OCI-LY7 (cell line): ENCODE results near the gene ULK4. TPM values are rescaled to one million over a fixed set of nuclear protein-coding genes. Genes with fewer than 3 reads are reported as not detected.
A peak's percentile ranks its signal among the peaks of the same experiment; 100 is the strongest.

Experiments
- BruUV-seq: library from RNA; stranded (reverse); fragments of 400-500 nt; replicated peaks from 2 replicates; lab custom pipeline; 2021; lab: Mats Ljungman, UMichigan
- CTCF ChIA-PET: fragments of 300-600 bp; sonication (Branson Sonifier 250); formaldehyde crosslinking; loops from one replicate; lab custom pipeline; 2022; ENCODE audit warnings: antibody characterized with exemption; ENCODE audit not compliant: unreplicated experiment; lab: Charles Lee
- POLR2A ChIA-PET: fragments of 300-600 bp; sonication (Branson Sonifier 250); formaldehyde crosslinking; loops from one replicate; lab custom pipeline; 2022; ENCODE audit warnings: antibody characterized with exemption; lab: Charles Lee
- DNase-seq: peaks from one replicate; pipeline ENCODE4 v3.0.0-alpha.2; 2015; ENCODE audit warnings: low spot score
- H2AFZ ChIP-seq: fragments of 200-600 bp; sonication (generic), shearing (Covaris generic); 2 replicates; pipeline ENCODE4 v1.6.1; 2014; ENCODE audit warnings: mild to moderate bottlenecking, antibody characterized with exemption, low read length, moderate library complexity
- H3K27ac ChIP-seq: fragments of 200-600 bp; sonication (generic); 2 replicates; pipeline ENCODE4 v1.5.1; 2014; ENCODE audit warnings: mixed run types, low read depth, mild to moderate bottlenecking, moderate library complexity, low read length, inconsistent platforms; ENCODE audit not compliant: poor library complexity, severe bottlenecking
- H3K36me3 ChIP-seq: fragments of 200-600 bp; sonication (generic); 2 replicates; pipeline ENCODE4 v1.6.1; 2014; ENCODE audit warnings: mild to moderate bottlenecking, antibody characterized with exemption, low read length, moderate library complexity, mixed read lengths; ENCODE audit not compliant: insufficient read depth
- H3K4me1 ChIP-seq: fragments of 200-600 bp; sonication (generic); 2 replicates; pipeline ENCODE4 v1.5.1; 2014; ENCODE audit warnings: mild to moderate bottlenecking, low read length; ENCODE audit not compliant: insufficient read depth, poor library complexity, severe bottlenecking
- H3K4me2 ChIP-seq: fragments of 200-600 bp; sonication (generic); 2 replicates; pipeline ENCODE4 v1.6.1; 2014; ENCODE audit warnings: mild to moderate bottlenecking, low read length
- H3K4me3 ChIP-seq: fragments of 200-600 bp; sonication (generic); 2 replicates; pipeline ENCODE4 v1.5.1; 2014; ENCODE audit warnings: mild to moderate bottlenecking, low read depth, low read length; ENCODE audit not compliant: poor library complexity, severe bottlenecking
- H3K79me2 ChIP-seq: fragments of 200-600 bp; sonication (generic); 2 replicates; pipeline ENCODE4 v1.6.1; 2016; ENCODE audit warnings: low read depth, mild to moderate bottlenecking, low read length, moderate library complexity, mixed read lengths; ENCODE audit not compliant: insufficient read depth
- H3K9me2 ChIP-seq: fragments of 200-600 bp; sonication (generic); 2 replicates; pipeline ENCODE4 v1.6.1; 2016; ENCODE audit warnings: mild to moderate bottlenecking, low read length, mixed read lengths; ENCODE audit not compliant: insufficient read depth
- H3K9me3 ChIP-seq: fragments of 200-600 bp; sonication (generic); 2 replicates; pipeline ENCODE4 v1.6.1; 2014; ENCODE audit warnings: mild to moderate bottlenecking, mixed run types, low read length, mixed read lengths
- H4K20me1 ChIP-seq: fragments of 200-600 bp; sonication (generic); 2 replicates; pipeline ENCODE4 v1.6.1; 2014; ENCODE audit warnings: mild to moderate bottlenecking, antibody characterized with exemption, low read length, moderate library complexity, mixed read lengths; ENCODE audit not compliant: insufficient read depth
- EZH2phosphoT487 ChIP-seq: fragments of 200-600 bp; sonication (generic); IDR thresholded peaks from 2 replicates; pipeline ENCODE4 v1.6.1; 2018; ENCODE audit warnings: low read depth, borderline replicate concordance, mild to moderate bottlenecking, mixed run types, antibody characterized with exemption, low read length, moderate library complexity, mixed read lengths
- intact Hi-C: fragments of 100-400 bp; cut with micrococcal nuclease; formaldehyde crosslinking; loops from one replicate; pipeline ENCODE4 v1.10.0; 2022; ENCODE audit not compliant: unreplicated experiment
- total RNA-seq, 2 experiments: library from RNA; depleted of rRNA in 1 of 2; stranded (reverse); fragments of >200 nt in 1 of 2; shearing (Covaris generic) in 1 of 2; gene quantifications; 2 replicates each; pipeline ENCODE4 v1.2.3, GENCODE V29; 2014 to 2022
- TF ChIP-seq, protein P1 (sequence below): fragments of 200-600 bp; sonication (generic); conservative IDR thresholded peaks from 2 replicates; pipeline ENCODE4 v1.5.1; 2014; ENCODE audit warnings: mild to moderate bottlenecking, antibody characterized with exemption, low read length, moderate library complexity, mixed read lengths

The ULK4 gene
- total RNA-seq, 2 experiments from 2014 or later = 18.9 to 21.0 TPM

DNA sequence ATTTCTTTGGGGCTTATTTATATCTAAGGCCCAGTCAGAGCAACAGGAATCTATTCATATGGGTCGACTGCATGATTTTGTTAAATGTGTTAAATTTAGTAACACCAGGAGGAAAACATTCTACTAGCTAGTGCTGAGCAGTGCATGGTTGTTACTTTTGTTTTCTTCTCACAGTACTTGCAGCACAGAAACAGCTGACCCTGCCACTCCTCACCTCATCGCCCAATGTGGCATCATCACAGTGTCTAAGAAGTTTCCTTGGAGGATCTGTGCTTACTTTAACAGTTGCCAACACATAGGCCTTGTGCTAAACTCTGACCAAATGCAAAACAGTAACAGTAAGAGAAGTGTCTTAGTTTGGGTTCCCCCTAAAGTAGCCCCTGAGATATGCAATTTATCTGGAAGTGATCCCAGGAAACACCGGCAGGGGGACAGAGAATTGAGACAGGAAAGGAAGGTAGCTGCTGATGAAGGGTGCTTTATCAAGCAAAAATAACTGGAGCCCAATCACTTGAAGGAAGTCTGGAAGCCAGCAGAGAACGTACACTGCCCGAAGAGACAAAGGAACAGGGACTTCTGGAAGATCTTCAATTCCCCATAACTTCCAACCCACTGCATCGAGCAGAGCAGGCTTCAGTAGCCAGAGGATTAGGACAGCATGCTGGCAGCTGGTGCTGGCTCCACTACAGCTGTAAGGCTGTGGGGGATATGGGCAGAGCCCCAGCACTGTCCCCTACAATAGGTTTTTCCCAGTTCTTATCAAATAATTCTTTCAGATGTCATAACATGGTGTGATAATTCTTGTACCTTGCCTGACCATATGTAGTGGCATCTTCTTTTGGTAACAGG, 36.0 kb upstream of the ULK4 start:
- Histone ChIP-seq H3K79me2 (no peaks in the 10 kb centered on the region), H3K9me2 (no peaks in the 10 kb centered on the region), H3K9me3 (no peaks in the 10 kb centered on the region), H3K4me3 (no peak overlapping the region), H3K4me1 (peaks cover 4% of the 10 kb centered on the region), H3K4me2 (no peak overlapping the region), H4K20me1 (no peaks in the 10 kb centered on the region), H2AFZ (no peak overlapping the region), H3K27ac (no peak overlapping the region), H3K36me3 (no peaks in the 10 kb centered on the region; the same call in 1 of the 2 replicates)
- BruUV-seq = no TSS peak
- TF ChIP-seq EZH2phosphoT487 = no peak
- TF ChIP-seq, protein P1, sequence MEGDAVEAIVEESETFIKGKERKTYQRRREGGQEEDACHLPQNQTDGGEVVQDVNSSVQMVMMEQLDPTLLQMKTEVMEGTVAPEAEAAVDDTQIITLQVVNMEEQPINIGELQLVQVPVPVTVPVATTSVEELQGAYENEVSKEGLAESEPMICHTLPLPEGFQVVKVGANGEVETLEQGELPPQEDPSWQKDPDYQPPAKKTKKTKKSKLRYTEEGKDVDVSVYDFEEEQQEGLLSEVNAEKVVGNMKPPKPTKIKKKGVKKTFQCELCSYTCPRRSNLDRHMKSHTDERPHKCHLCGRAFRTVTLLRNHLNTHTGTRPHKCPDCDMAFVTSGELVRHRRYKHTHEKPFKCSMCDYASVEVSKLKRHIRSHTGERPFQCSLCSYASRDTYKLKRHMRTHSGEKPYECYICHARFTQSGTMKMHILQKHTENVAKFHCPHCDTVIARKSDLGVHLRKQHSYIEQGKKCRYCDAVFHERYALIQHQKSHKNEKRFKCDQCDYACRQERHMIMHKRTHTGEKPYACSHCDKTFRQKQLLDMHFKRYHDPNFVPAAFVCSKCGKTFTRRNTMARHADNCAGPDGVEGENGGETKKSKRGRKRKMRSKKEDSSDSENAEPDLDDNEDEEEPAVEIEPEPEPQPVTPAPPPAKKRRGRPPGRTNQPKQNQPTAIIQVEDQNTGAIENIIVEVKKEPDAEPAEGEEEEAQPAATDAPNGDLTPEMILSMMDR = peak; percentile 52
- intact Hi-C loops = no loop called here
- DNase-seq = no peak
- ChIA-PET POLR2A (interaction anchor here (2.1 to 2.3 kb wide), 2 partner anchors 9 to 15 kb away, joined by 4 to 6 read pairs; no protein-coding TSS in a partner anchor), CTCF (interaction anchor here (0.6 kb wide), 1 partner anchor 225 kb away, joined by 6 read pairs; no protein-coding TSS in a partner anchor)

DNA sequence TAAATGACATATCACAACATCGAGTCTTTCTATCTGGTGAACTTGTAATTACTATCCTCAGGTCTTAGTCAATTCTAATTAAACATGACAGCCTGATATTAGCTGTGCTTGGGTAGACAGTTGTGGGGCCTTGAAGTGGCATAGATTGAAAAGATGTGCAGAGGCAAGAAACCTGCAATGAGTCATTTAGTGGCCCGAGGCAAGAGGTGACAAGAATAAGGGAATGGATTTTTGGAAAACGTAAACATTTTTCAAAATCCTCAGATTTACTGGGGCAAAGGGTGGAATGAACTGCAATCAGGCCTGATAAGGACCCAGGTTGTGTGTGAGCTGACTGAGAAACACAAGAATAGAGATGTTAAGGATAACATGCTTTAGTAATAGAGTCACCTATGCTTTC, 29.5 kb upstream of the ULK4 start:
- CTCF ChIA-PET = no interaction called here
- no peaks in the 10 kb centered on the region for H3K9me3 ChIP-seq
- no peaks in the 10 kb centered on the region for H4K20me1 ChIP-seq
- no peak for TF ChIP-seq EZH2phosphoT487
- TF ChIP-seq, protein P1 = no peak
- intact Hi-C loops = no loop called here
- H3K4me3 ChIP-seq = no peak overlapping the region
- H3K4me1 ChIP-seq = peaks cover 3% of the 10 kb centered on the region
- no peak overlapping the region for H3K27ac ChIP-seq
- H3K9me2 ChIP-seq = no peaks in the 10 kb centered on the region
- no peak overlapping the region for H3K4me2 ChIP-seq
- BruUV-seq = no TSS peak
- H3K79me2 ChIP-seq = no peaks in the 10 kb centered on the region
- POLR2A ChIA-PET = no interaction called here
- no peak for DNase-seq
- no peak overlapping the region for H2AFZ ChIP-seq
- H3K36me3 ChIP-seq = no peaks in the 10 kb centered on the region

DNA sequence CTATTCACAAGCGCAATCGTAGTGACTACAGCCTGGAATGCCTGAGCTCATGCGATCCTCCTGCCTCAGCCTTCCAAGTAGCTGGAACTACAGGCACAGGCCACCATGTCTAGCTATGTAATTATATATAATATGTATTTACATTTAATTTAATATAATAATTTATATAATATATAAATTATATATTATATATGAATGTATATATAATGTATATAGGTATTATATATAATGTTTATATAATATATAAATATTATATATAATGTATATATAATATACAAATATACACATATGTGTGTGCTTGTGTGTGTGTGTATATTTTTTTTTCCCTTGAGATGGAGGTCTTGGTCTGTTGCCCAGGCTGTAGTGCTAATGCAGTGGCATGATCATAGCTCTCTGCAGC, 27.6 kb upstream of the ULK4 start:
- no peak for TF ChIP-seq EZH2phosphoT487
- TF ChIP-seq, protein P1 = no peak
- Histone ChIP-seq H3K27ac (no peak overlapping the region), H2AFZ (no peak overlapping the region), H3K4me3 (no peak overlapping the region), H4K20me1 (no peaks in the 10 kb centered on the region), H3K4me2 (no peak overlapping the region), H3K79me2 (no peaks in the 10 kb centered on the region), H3K4me1 (peaks cover 3% of the 10 kb centered on the region), H3K9me3 (no peaks in the 10 kb centered on the region), H3K36me3 (no peaks in the 10 kb centered on the region), H3K9me2 (no peaks in the 10 kb centered on the region)
- ChIA-PET CTCF (no interaction called here), POLR2A (interaction anchor here (0.5 to 1.2 kb wide), 3 partner anchors 9 to 36 kb away, joined by 4 to 6 read pairs (median 5); no protein-coding TSS in a partner anchor)
- DNase-seq = no peak
- BruUV-seq = no TSS peak
- intact Hi-C loops = no loop called here
